ENCODE data around the gene CST7.

CST7 gene

GRCh38 chr20:24995741-24996448, 46.8 kb downstream of the CST7 start:
- Histone ChIP-seq H3K4me1 (ENCODE audit: low read length) (peaks cover 25% of the 10 kb centered on the region), H3K9me3 (replicated peaks; ENCODE audit: insufficient read depth, low read length) (no peaks in the 10 kb centered on the region), H4K20me1 (ENCODE audit: insufficient read depth, low read length) (no peaks in the 10 kb centered on the region), H2AFZ (ENCODE audit: low read length) (no peak overlapping the region), H3K4me3 (ENCODE audit: low read length) (no peak overlapping the region), H3K9ac (ENCODE audit: low read length) (no peak overlapping the region), H3F3A (ENCODE audit: insufficient read depth, low read length) (no peaks in the 10 kb centered on the region), H3K36me3 (replicated peaks; ENCODE audit: insufficient read depth, low read length) (no peaks in the 10 kb centered on the region), H3K9me2 (replicated peaks; ENCODE audit: insufficient read depth, low read length) (no peaks in the 10 kb centered on the region), H3K4me2 (ENCODE audit: low read depth, low read length) (no peak overlapping the region), H3K27ac (ENCODE audit: low read length) (no peak overlapping the region), H3K27me3 (replicated peaks; ENCODE audit: insufficient read depth, low read length) (no peaks in the 10 kb centered on the region), H3K79me2 (ENCODE audit: low read length) (peaks cover 16% of the 10 kb centered on the region)
- no peak for DNase-seq
- TF ChIP-seq EZH2 (optimal IDR thresholded peaks at IDR 0.05; ENCODE audit: low read depth, low read length) (no peak), EZH2phosphoT487 (IDR thresholded peaks at IDR 0.05; ENCODE audit: low read length) (no peak), CTCF (IDR thresholded peaks at IDR 0.05; ENCODE audit: low read length) (no peak)

DNA sequence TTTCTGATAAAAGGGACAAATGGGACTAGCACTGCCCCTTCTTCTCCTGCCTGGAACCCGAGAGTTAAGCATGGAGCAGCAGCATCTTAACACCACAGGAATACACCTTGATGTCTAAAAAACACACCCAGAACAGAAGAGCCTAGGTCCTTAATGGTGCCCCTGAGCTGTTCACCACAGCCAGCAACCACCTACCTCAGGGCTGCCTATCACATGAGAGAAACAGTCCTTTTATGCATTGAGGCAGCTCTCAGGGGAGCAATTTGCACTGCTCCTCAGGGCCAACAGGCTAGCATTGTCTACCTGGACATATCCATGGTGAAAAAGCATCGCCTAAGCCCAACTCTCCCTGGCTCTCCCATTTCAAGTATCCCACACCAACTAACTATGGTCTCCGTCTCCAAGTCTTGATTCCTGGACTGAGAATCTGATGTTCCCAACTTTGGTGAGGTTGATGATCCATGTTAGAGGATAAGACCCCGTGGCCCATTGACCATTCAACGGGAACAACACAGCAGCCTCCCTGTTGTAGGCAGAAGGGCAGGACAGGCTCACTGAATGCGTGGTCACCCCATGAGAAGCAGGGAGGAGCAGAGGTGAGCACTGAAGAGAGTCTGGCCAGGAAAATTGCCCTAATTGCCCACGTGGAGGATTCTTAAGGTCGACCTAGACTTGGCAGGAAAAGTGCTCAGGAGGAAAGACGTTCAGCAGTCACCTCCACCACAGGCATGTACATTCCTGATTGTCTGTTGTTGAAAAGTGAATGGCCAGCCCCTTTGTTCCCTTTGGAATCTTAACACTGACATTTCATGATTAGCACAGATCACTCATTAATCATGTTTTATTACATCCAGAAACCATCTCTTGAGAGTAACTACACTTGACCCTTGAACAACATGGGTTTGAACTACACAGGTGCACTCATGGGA, 47.6 kb downstream of the CST7 start:
- no peaks in the 10 kb centered on the region for H4K20me1 ChIP-seq (ENCODE audit: insufficient read depth, low read length)
- H2AFZ ChIP-seq (ENCODE audit: low read length), result no peak overlapping the region
- no peak overlapping the region for H3K9ac ChIP-seq (ENCODE audit: low read length)
- no peaks in the 10 kb centered on the region for H3K36me3 ChIP-seq (replicated peaks; ENCODE audit: insufficient read depth, low read length)
- no peak for TF ChIP-seq EZH2 (optimal IDR thresholded peaks at IDR 0.05; ENCODE audit: low read depth, low read length)
- no peak for TF ChIP-seq EZH2phosphoT487 (IDR thresholded peaks at IDR 0.05; ENCODE audit: low read length)
- no peak for TF ChIP-seq CTCF (IDR thresholded peaks at IDR 0.05; ENCODE audit: low read length)
- no peaks in the 10 kb centered on the region for H3F3A ChIP-seq (ENCODE audit: insufficient read depth, low read length)
- no peak overlapping the region for H3K4me3 ChIP-seq (ENCODE audit: low read length)
- H3K27ac ChIP-seq (ENCODE audit: low read length), result no peak overlapping the region
- H3K4me2 ChIP-seq (ENCODE audit: low read depth, low read length), result no peak overlapping the region
- no peaks in the 10 kb centered on the region for H3K27me3 ChIP-seq (replicated peaks; ENCODE audit: insufficient read depth, low read length)
- H3K9me3 ChIP-seq (replicated peaks; ENCODE audit: insufficient read depth, low read length), result no peaks in the 10 kb centered on the region
- peaks cover 7% of the 10 kb centered on the region for H3K79me2 ChIP-seq (ENCODE audit: low read length)
- DNase-seq, result no peak
- H3K9me2 ChIP-seq (replicated peaks; ENCODE audit: insufficient read depth, low read length), result no peaks in the 10 kb centered on the region
- H3K4me1 ChIP-seq (ENCODE audit: low read length), result peaks cover 17% of the 10 kb centered on the region; the same call in 1 of the 2 replicates

DNA sequence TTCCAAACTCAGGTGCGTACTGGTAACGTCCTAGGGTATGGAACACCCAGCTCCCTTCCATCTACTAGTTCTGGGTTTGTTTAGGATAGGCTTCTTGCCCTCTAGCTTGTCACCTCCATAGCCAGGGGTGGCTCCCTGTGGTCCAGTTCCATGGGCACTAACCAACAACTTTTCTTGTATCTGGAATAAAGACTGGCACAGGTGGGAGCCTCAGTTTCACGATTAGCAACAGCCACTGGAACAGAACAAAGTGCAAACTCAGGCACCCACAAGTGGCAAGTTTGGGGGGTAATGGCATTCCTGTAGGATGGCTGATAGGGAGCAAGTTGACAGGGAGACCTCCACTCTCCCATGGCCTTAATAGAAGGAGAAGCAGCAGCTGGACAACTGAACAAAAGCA, 49.1 kb downstream of the CST7 start:
- no peaks in the 10 kb centered on the region for H3K36me3 ChIP-seq (replicated peaks; ENCODE audit: insufficient read depth, low read length)

More for the DNA sequence above, 49.1 kb downstream of the CST7 start:
- H4K20me1 ChIP-seq (ENCODE audit: insufficient read depth, low read length), result no peaks in the 10 kb centered on the region
- H3K27me3 ChIP-seq (replicated peaks; ENCODE audit: insufficient read depth, low read length), result no peaks in the 10 kb centered on the region
- H2AFZ ChIP-seq (ENCODE audit: low read length), result no peak overlapping the region
- H3K79me2 ChIP-seq (ENCODE audit: low read length), result no peaks in the 10 kb centered on the region
- peaks cover 15% of the 10 kb centered on the region; the same call in 1 of the 2 replicates for H3K4me1 ChIP-seq (ENCODE audit: low read length)
- no peak overlapping the region for H3K9ac ChIP-seq (ENCODE audit: low read length)
- no peaks in the 10 kb centered on the region for H3K9me3 ChIP-seq (replicated peaks; ENCODE audit: insufficient read depth, low read length)
- TF ChIP-seq CTCF (IDR thresholded peaks at IDR 0.05; ENCODE audit: low read length) (no peak), EZH2phosphoT487 (IDR thresholded peaks at IDR 0.05; ENCODE audit: low read length) (no peak), EZH2 (optimal IDR thresholded peaks at IDR 0.05; ENCODE audit: low read depth, low read length) (no peak)
- no peaks in the 10 kb centered on the region for H3K9me2 ChIP-seq (replicated peaks; ENCODE audit: insufficient read depth, low read length)
- H3K4me2 ChIP-seq (ENCODE audit: low read depth, low read length), result peak overlapping the region; percentile 44; the same call in 1 of the 2 replicates
- H3F3A ChIP-seq (ENCODE audit: insufficient read depth, low read length), result no peaks in the 10 kb centered on the region
- H3K27ac ChIP-seq (ENCODE audit: low read length), result no peak overlapping the region; the same call in 1 of the 2 replicates
- no peak for DNase-seq
- H3K4me3 ChIP-seq (ENCODE audit: low read length), result no peak overlapping the region
